ENCODE measurements around the gene RAD51B. TPM values are rescaled to one million over a fixed set of nuclear protein-coding genes. Genes with fewer than 3 reads are reported as not detected.

RAD51B gene
- total RNA-seq, 2 donors from 2014 or later, result 31.1 to 67.3 TPM

DNA sequence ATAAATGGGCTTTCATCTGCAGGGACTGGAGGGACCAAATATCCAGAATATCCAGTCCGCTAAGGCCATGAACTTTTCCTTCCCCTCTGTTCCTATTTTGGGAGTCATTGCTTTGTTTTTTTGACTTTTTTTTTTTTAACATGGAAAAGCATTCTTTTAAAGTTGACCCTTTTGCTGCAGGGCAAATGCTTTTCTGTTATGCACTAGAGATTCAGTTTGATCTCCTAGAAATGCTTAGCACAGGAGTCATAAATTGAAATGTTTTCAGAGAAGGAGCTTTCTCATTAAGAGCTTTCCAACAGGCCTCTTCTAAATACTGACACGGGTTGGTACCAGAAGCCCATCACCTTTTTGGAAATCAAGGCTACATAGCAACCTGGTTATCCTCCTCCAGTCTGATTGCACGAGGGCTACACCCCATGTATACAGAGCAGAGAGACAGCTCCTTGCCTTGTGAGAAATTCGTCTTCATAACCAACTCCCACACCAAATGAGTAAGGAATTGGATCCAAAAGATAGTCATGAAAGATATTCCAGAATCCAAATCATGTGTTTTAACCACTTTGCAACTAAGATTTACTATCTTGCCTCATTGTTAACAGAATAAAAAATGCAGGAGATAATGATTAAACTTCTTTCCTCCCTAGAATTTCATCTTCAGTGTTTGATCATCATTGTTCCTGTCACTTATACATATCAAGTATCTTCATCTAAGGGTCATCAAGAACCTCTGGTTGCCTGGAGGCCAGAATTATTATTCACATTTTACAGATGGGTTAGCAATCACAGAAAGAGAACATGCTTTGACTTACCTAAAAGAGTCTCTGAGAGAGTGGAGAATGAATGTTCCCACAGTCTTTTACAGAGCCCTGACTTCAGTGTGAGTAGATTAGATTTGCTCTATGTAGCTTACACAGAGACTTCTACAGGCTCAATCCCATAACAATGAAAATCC, 583.9 kb downstream of the RAD51B start:
- DNase-seq (ENCODE audit: low spot score) (no peak), ATAC-seq (no peak)
- no peaks in the 10 kb centered on the region for H3K36me3 Mint-ChIP-seq
- H3K27me3 Mint-ChIP-seq, result no peaks in the 10 kb centered on the region
- H3K4me3 Mint-ChIP-seq, result peak overlapping the region; percentile 52
- peaks cover 59 to 63% of the 10 kb centered on the region in 2 donors for H3K4me1 Mint-ChIP-seq (ENCODE audit: low read depth in 2 of 2)
- peak overlapping the region; percentile 47 to 91 for H3K27ac Mint-ChIP-seq
- H3K9me3 Mint-ChIP-seq, result peaks cover 3% of the 10 kb centered on the region

DNA sequence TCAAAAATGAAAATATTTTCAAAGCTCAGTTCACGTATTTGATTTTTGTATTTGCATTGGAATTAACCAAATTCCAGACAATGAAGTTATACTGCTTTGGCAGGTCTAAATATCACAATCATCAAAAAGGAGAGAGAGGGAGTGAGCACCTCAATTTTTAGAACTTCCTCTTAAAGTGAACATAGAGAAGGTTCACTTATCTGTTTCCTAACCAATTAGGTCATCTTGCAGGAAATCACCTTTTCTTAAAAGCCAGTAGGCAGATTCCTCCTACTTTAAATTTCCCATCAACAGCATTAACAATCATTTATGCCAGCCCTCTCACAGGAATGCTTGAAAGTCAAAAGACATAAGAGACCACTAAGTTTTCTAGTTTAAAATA, 584.6 kb downstream of the RAD51B start:
- no peaks in the 10 kb centered on the region for H3K27me3 Mint-ChIP-seq
- H3K36me3 Mint-ChIP-seq, result no peaks in the 10 kb centered on the region
- ATAC-seq (no peak), DNase-seq (ENCODE audit: low spot score) (no peak)
- H3K27ac Mint-ChIP-seq, result peak overlapping the region; percentile 47 to 91
- H3K4me1 Mint-ChIP-seq (ENCODE audit: low read depth in 2 of 2), result peaks cover 63 to 68% of the 10 kb centered on the region in 2 donors
- peak overlapping the region; percentile 52 for H3K4me3 Mint-ChIP-seq
- peaks cover 3% of the 10 kb centered on the region for H3K9me3 Mint-ChIP-seq

DNA sequence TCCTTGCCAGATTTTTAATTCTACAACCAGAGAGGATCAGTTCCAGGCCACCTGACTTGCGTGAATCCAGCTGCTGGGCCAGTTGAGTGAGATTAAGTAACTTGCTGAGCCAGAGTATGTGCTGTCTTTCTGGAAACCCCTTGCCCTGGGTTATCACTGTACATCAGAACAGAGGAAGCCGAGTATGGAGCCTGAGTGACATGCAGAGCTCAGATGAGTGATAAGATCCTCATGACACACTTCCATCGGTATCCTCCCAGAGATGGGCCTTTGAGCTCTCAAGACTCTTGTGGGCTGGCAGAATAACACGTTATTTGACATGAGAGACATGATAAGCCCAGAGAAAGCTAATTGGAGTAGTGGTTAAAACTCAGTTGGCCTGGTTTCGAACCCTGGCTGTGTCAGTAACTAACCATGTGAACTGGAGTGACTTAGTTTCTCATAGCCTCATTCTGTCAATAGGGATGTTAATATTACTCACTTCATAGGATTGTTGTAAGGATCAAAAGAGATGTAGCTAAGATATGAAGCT, 585.1 kb downstream of the RAD51B start:
- H3K9me3 Mint-ChIP-seq, result peaks cover 3% of the 10 kb centered on the region
- peak overlapping the region; percentile 47 to 91 for H3K27ac Mint-ChIP-seq
- ATAC-seq (peak in 1 of 2 donors; percentile 51), DNase-seq (ENCODE audit: low spot score) (no peak)
- peaks cover 68 to 74% of the 10 kb centered on the region in 2 donors for H3K4me1 Mint-ChIP-seq (ENCODE audit: low read depth in 2 of 2)
- H3K36me3 Mint-ChIP-seq, result no peaks in the 10 kb centered on the region
- peak overlapping the region; percentile 52 for H3K4me3 Mint-ChIP-seq
- H3K27me3 Mint-ChIP-seq, result no peaks in the 10 kb centered on the region

DNA sequence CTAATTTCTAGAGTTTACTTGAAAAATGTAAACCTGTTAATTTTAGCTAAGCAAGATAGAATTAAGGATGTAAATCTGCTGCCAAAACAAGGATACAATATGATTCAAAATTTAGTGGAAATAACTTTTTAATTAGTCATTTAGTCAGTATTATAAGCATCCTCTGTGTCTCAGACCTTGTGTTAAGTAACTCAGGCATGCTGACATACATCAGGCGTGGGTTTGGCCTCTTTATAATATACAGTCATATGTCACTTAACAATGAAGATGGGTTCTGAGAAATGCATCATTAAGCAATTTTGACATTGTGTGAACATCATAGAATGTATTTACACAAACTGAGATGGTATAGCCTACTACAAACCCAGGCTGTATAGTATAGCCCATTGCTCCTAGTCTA, 586.4 kb downstream of the RAD51B start:
- H3K4me1 Mint-ChIP-seq (ENCODE audit: low read depth in 2 of 2), result peaks cover 59 to 70% of the 10 kb centered on the region in 2 donors
- peak overlapping the region in 1 of 2 donors; percentile 91 for H3K27ac Mint-ChIP-seq
- H3K9me3 Mint-ChIP-seq, result peaks cover 3% of the 10 kb centered on the region
- H3K27me3 Mint-ChIP-seq, result no peaks in the 10 kb centered on the region
- ATAC-seq (peak; percentile 82 to 87), DNase-seq (ENCODE audit: low spot score) (no peak)
- H3K36me3 Mint-ChIP-seq, result no peaks in the 10 kb centered on the region
- no peak overlapping the region for H3K4me3 Mint-ChIP-seq

DNA sequence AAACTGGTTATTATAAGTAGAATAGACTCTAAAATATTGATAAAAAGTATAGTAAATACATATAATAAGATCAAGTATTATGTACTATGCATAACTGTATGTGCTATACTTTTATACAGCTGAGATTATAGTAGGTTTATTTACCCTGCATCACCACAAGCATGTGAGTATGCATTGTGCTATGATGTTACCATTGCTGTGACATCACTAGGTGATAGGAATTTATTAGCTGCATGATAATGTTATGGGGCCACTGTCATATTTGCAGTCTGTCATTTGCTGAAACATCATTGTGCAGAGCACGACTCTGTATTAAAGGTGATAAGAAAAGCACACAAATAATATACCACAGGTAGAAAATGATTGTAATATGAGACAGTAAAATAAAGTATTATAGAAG, 587.7 kb downstream of the RAD51B start:
- no peak for ATAC-seq
- H3K27me3 Mint-ChIP-seq, result no peaks in the 10 kb centered on the region

DNA sequence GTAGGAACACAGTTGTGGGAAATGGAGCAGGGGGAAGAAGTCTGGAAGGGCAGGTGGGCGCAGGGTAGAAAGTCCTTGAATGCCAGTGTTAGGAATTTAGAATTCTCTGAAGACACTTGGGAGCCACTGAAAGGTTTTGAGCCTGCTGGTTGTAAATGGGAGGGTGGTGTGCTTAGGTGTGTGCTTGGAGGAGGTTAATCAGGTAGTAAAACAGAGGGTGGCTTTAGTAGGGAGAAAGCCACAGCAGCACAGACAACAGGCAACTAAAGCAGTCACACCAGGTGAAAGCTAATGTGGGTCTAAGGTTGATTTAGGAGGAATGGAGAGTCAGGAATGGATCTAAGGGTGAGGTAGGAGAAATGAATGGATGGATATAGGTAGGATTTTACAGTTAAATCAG, 588.2 kb downstream of the RAD51B start:
- peak overlapping the region; percentile 23 for H3K4me3 Mint-ChIP-seq
- DNase-seq (ENCODE audit: low spot score) (no peak), ATAC-seq (no peak)
- H3K9me3 Mint-ChIP-seq, result no peaks in the 10 kb centered on the region
- peaks cover 42 to 54% of the 10 kb centered on the region in 2 donors for H3K4me1 Mint-ChIP-seq (ENCODE audit: low read depth in 2 of 2)
- H3K36me3 Mint-ChIP-seq, result no peaks in the 10 kb centered on the region
- no peaks in the 10 kb centered on the region for H3K27me3 Mint-ChIP-seq
- peak overlapping the region; percentile 8 to 79 for H3K27ac Mint-ChIP-seq

More for the DNA sequence above, 587.7 kb downstream of the RAD51B start:
- H3K27ac Mint-ChIP-seq, result peak overlapping the region; percentile 8 to 79
- no peak for DNase-seq (ENCODE audit: low spot score)
- H3K4me3 Mint-ChIP-seq, result peak overlapping the region; percentile 23
- H3K36me3 Mint-ChIP-seq, result no peaks in the 10 kb centered on the region
- H3K4me1 Mint-ChIP-seq (ENCODE audit: low read depth in 2 of 2), result peaks cover 48 to 57% of the 10 kb centered on the region in 2 donors
- no peaks in the 10 kb centered on the region for H3K9me3 Mint-ChIP-seq

DNA sequence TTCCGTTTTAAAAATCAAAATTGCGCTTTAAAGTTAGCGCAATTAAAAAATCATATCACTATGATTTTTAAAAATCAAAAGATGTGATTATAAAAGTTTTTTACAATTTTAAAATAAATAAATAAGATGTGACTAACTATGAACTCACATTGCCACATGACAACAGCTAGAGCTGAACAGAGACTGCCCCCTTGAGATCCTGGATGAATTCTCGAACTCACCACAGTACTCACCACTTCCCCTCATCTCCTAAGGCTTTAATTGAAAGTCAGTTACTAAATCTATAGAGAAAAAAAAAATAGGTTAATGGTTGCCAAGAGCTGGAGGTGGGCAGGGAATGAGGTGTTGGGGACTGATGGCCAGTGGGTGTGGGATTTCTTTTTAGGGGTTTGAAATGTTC, 589.1 kb downstream of the RAD51B start:
- peaks cover 35 to 46% of the 10 kb centered on the region in 2 donors for H3K4me1 Mint-ChIP-seq (ENCODE audit: low read depth in 2 of 2)
- H3K36me3 Mint-ChIP-seq, result no peaks in the 10 kb centered on the region
- DNase-seq (ENCODE audit: low spot score) (no peak), ATAC-seq (peak; percentile 62 to 70)
- no peaks in the 10 kb centered on the region for H3K27me3 Mint-ChIP-seq
- no peaks in the 10 kb centered on the region for H3K9me3 Mint-ChIP-seq
- peak overlapping the region; percentile 8 to 71 for H3K27ac Mint-ChIP-seq
- no peak overlapping the region for H3K4me3 Mint-ChIP-seq

DNA sequence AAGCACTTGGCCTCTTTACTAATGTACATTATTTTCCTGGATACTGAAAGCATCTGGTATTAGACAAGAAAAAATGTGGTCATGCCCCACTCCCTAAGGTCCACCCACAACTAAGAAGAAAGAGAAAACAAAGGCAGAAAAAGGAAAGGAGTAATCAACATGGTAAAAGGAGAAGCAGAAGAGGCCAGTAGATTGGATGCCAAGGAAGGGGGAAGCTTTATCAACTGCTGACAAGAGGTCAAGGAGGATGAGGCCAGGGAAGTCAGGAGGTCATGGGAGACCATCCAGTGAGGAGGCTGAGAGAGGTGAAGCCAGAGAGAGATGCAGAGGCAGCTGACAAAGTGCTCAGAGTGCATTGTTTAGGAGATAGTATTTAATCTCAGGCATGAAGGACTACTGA, 589.8 kb downstream of the RAD51B start:
- Mint-ChIP-seq H3K27ac (peak overlapping the region; percentile 8 to 71), H3K36me3 (no peaks in the 10 kb centered on the region), H3K4me1 (ENCODE audit: low read depth in 2 of 2) (peaks cover 28 to 39% of the 10 kb centered on the region in 2 donors), H3K27me3 (no peaks in the 10 kb centered on the region), H3K9me3 (no peaks in the 10 kb centered on the region), H3K4me3 (no peak overlapping the region)
- DNase-seq (ENCODE audit: low spot score) (no peak), ATAC-seq (no peak)

DNA sequence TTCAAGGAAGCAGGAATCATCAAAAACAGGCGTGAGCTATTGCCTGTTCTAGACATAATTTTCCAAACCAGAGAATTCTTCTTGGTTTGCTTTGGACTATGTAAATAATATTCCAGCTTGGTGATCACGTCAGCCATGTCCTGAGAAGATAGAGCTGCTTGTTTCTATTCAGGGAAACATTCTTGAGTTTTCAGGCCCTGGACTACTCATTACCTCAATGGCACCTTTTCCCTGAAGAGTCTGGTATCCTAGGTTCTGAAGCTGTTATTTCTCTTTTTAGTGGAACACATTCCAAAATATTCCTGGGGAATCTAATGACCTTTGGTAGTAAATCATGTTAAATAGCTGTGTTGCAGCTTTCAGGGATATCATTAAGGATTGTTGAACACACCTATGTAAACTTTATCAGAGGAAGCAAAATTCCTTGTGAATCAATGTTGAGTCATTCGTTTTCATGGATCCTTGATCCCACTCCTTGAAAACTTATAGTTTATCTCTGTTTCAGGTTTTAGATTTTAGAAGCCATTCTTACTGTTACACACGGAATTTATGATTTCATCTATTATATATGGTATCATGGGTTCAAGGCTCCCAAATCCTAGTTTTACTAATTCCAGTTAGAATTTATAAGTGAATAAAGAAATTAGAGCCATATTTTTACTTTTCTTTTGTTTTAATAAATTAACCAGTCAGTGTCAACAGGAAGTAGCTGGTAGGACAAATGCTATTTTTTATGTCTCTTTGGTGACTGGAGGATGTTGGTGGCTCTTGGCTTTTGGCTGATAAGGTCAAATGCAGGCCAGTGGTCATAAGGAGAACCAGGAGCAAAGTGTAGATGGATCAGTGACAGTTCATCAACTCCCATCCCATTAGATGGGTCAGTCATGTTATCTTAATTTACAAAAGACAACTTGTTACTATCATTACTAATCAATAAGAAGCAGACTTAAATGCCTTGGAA, 593.2 kb downstream of the RAD51B start:
- Mint-ChIP-seq H3K9me3 (no peaks in the 10 kb centered on the region), H3K4me1 (ENCODE audit: low read depth in 2 of 2) (peaks cover 14 to 19% of the 10 kb centered on the region in 2 donors), H3K36me3 (no peaks in the 10 kb centered on the region), H3K27ac (no peak overlapping the region), H3K27me3 (no peaks in the 10 kb centered on the region), H3K4me3 (no peak overlapping the region)
- DNase-seq (ENCODE audit: low spot score) (no peak), ATAC-seq (no peak)

DNA sequence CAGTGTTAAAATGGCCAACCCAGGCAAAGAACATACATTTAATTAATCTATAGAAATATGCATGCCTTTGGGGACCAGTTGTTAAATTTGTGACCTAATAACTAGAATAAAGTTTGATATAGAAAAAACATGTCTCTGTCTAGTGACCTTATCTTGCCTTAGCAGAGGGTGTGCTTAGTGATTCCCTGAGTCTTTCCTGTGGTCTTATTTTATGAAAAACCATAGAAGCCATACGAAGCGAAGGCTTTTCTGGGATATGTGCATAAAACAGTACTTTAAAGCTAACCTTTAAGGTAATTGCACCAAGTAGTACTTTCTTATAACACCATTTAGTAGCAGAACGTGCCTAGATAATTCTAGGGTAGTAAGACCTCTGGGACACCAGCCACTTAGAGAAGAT, 593.9 kb downstream of the RAD51B start:
- Mint-ChIP-seq H3K4me1 (ENCODE audit: low read depth in 2 of 2) (peaks cover 11 to 13% of the 10 kb centered on the region in 2 donors), H3K9me3 (no peaks in the 10 kb centered on the region), H3K27ac (no peak overlapping the region), H3K36me3 (no peaks in the 10 kb centered on the region), H3K4me3 (no peak overlapping the region), H3K27me3 (no peaks in the 10 kb centered on the region)
- DNase-seq (ENCODE audit: low spot score) (no peak), ATAC-seq (no peak)

DNA sequence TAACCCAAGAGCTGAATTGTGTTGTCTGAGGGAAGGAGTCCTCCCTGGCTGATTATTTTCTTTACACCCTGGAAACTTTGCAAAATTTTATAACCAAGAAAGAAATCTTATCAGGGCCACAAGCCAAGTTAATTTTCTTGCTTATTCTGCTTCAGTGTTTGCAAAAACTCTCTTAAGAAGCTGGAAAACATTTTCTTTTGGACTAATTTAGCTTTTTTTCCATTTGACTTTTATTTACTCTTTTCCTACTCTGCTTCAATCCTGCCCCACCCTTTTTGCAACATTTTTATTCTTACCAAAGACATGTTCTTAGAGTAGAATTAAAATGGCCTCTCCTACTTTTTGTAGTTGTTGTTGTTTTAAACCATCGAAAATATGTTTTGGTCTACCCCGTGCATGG, 594.5 kb downstream of the RAD51B start:
- DNase-seq (ENCODE audit: low spot score), result no peak
- H3K27ac Mint-ChIP-seq, result no peak overlapping the region
- no peaks in the 10 kb centered on the region for H3K9me3 Mint-ChIP-seq
- H3K27me3 Mint-ChIP-seq, result no peaks in the 10 kb centered on the region
- H3K4me3 Mint-ChIP-seq, result no peak overlapping the region
- H3K36me3 Mint-ChIP-seq, result no peaks in the 10 kb centered on the region
- H3K4me1 Mint-ChIP-seq (ENCODE audit: low read depth in 2 of 2), result peaks cover 8 to 9% of the 10 kb centered on the region in 2 donors
- no peak for ATAC-seq

DNA sequence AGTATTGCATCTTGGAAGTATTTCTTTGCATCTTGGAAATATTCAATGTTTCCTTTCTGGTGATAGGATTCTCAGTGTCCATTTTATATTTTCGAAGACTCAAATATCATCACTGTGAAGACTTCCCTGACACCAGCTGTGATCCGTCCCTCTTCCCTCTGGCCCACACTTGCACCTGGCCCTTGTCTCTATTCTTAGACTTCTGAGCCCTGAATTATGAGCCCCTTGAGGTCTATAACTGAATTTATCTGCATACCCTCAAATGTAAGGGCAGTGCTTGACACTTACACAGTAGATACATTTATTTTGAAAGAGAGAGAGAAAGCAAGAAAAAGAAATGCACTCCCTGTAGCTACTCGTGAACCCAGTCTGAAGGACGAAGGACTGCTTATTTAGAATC, 596.6 kb downstream of the RAD51B start:
- H3K4me1 Mint-ChIP-seq (ENCODE audit: low read depth in 2 of 2), result peaks cover 9% of the 10 kb centered on the region in 2 donors
- no peaks in the 10 kb centered on the region for H3K27me3 Mint-ChIP-seq
- no peak overlapping the region for H3K27ac Mint-ChIP-seq
- no peak overlapping the region for H3K4me3 Mint-ChIP-seq
- no peaks in the 10 kb centered on the region for H3K9me3 Mint-ChIP-seq
- ATAC-seq (no peak), DNase-seq (ENCODE audit: low spot score) (no peak)
- no peaks in the 10 kb centered on the region for H3K36me3 Mint-ChIP-seq

DNA sequence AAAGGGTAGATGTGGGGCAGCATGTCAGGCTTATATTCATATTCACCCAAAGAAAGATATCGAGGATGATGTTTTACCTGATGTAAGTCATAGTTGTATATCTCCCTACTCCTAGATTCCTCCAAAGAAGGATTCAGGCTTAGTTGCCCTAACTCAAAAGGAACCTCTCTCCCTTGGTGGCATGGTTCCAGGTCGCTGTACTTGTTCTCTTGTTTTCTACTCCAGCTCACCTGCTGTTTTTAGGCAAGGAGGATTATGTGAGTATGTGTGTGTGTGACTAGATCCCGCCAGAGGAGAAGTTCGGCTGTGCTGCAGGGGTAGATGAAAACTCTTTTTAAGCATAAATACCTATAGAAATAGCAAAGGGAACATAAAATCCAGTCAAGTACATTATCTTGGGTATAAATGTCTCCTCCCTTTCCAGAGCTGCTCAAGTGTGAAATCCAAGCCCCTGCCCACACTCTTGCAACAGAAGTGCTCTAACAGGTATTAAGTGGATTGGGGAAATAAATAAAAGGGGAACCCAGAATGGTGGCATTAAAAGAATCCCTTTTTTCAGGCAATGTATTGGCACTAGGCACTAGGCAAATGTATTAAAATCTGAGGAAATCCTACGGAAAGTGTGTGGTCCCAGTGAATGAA, 597.6 kb downstream of the RAD51B start:
- H3K27ac Mint-ChIP-seq, result no peak overlapping the region
- no peaks in the 10 kb centered on the region for H3K9me3 Mint-ChIP-seq
- H3K36me3 Mint-ChIP-seq, result no peaks in the 10 kb centered on the region
- peaks cover 9% of the 10 kb centered on the region in 2 donors for H3K4me1 Mint-ChIP-seq (ENCODE audit: low read depth in 2 of 2)
- no peak for ATAC-seq
- no peak for DNase-seq (ENCODE audit: low spot score)
- H3K27me3 Mint-ChIP-seq, result no peaks in the 10 kb centered on the region
- H3K4me3 Mint-ChIP-seq, result no peak overlapping the region
